PC-9 (cell line): ENCODE measurements around the gene KIZ.

Source experiments
- EZH2 ChIP-seq: fragments of 200-600 bp; sonication (generic); IDR thresholded peaks from 2 replicates; pipeline ENCODE4 v1.8.0; 2017; ENCODE audit warnings: antibody characterized with exemption, low read depth
- TF ChIP-seq, protein P1 (sequence below): fragments of 200-600 bp; sonication (generic); conservative IDR thresholded peaks from 2 replicates; pipeline ENCODE4 v1.6.1; 2017; ENCODE audit warnings: mixed run types, antibody characterized with exemption, mild to moderate bottlenecking, moderate library complexity

DNA sequence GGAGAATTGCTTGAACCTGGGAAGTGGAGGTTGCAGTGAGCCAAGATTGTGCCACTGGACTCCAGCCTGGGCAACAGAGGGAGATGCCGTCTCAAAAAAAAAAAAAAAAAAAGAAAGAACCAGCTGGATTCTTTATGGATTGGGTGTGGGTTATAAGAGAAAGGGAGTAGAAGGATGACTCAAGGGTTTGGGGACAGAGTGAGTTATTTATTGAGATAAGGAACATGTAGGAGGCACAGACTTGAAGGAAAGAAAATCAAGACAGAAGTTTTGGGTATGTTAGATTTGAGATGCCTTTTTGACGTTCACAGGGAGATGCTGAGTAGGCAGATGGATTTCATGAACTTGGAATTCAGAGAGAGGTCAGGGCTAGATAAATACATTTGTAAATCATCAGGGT lies 47.6 kb downstream of the KIZ start:
- TF ChIP-seq, protein P1, sequence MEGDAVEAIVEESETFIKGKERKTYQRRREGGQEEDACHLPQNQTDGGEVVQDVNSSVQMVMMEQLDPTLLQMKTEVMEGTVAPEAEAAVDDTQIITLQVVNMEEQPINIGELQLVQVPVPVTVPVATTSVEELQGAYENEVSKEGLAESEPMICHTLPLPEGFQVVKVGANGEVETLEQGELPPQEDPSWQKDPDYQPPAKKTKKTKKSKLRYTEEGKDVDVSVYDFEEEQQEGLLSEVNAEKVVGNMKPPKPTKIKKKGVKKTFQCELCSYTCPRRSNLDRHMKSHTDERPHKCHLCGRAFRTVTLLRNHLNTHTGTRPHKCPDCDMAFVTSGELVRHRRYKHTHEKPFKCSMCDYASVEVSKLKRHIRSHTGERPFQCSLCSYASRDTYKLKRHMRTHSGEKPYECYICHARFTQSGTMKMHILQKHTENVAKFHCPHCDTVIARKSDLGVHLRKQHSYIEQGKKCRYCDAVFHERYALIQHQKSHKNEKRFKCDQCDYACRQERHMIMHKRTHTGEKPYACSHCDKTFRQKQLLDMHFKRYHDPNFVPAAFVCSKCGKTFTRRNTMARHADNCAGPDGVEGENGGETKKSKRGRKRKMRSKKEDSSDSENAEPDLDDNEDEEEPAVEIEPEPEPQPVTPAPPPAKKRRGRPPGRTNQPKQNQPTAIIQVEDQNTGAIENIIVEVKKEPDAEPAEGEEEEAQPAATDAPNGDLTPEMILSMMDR, result no peak
- TF ChIP-seq EZH2, result no peak
